Measurements from ENCODE around the gene C9orf50.

C9orf50 gene

GRCh38 chr9:129626625-129627284 lies 5.9 kb upstream of the C9orf50 start:
- H3K36me3 ChIP-seq (ENCODE audit: insufficient read depth, low read length), result no peaks in the 10 kb centered on the region
- H3K4me3 ChIP-seq (ENCODE audit: low read depth in 1 of 2, low read length in 2 of 2), result peak overlapping the region; percentile 35 to 99
- H3K9ac ChIP-seq (ENCODE audit: low read length), result peak overlapping the region; percentile 96
- H3K27me3 ChIP-seq (ENCODE audit: control insufficient read depth in 1 of 2, insufficient read depth in 2 of 2, low read length in 2 of 2), result no peaks in the 10 kb centered on the region
- peak overlapping the region; percentile 38 for H3K27ac ChIP-seq (ENCODE audit: low read depth, low read length)
- H3K9me3 ChIP-seq (ENCODE audit: low read length), result no peaks in the 10 kb centered on the region
- H3K4me1 ChIP-seq (ENCODE audit: insufficient read depth, low read length), result peaks cover 36% of the 10 kb centered on the region

DNA sequence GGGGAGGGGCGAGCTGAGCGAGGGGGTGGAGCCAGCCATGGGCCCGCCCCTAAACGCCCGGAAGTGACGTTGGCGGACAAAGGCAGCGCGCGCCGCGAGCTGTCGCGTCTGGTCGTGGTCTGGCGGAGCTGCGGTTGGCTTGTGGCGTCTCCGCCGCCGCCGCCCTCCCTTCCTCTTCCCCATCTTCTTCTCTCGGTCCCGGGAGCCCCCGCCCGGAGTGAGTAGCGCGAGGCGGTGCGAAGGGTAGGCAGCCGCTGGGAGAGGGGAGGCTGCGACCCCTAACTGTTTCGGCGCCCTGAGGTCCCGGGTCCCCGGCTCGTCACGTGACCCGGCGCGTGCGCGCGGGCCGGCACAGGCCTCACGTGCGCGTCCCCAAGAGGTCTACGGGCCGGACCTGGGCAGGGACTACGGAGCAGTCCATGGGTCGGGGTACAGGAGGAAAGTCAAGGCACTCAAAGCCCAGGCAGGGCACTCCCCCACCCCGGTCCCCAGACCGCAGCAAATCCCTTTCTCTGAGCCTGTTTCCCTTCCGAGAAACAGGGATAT lies 5.3 kb upstream of the C9orf50 start, which contains the start of gene NTMT1:
TSS of gene NTMT1 (plus strand) at position 85 of the 546 bp plus-strand sequence. CDS start 6,541 bp downstream, outside the sequence.
- Histone ChIP-seq H3K4me3 (ENCODE audit: low read depth in 1 of 2, low read length in 2 of 2) (peak within 1 kb of the TSS; percentile 35 to 99), H3K27ac (ENCODE audit: low read depth, low read length) (peak within 1 kb of the TSS; percentile 38), H3K9me3 (ENCODE audit: low read length) (no peaks in the 10 kb centered on the region), H3K36me3 (ENCODE audit: insufficient read depth, low read length) (no peaks in the 10 kb centered on the region), H3K4me1 (ENCODE audit: insufficient read depth, low read length) (peaks cover 33% of the 10 kb centered on the region), H3K27me3 (ENCODE audit: control insufficient read depth in 1 of 2, insufficient read depth in 2 of 2, low read length in 2 of 2) (no peaks in the 10 kb centered on the region), H3K9ac (ENCODE audit: low read length) (peak within 1 kb of the TSS; percentile 96)

DNA sequence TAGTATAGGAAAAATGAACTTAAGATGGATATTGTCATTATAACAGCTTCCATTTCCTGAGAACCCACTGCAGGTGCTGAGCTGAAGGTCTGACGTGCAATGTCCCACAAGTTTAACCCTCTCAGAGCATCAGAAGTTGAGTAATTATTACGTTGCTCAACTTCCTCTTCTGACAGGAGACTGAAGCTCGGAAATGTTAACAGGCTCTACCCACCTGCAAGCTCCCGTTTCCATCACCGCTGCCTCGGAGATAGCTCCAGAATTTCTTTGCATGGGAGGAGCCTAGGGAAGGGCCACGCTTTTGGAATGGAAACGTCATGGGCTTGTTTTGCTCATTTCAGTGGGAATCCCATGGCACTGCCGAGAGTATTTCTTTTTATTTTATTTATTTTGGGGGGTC lies 4.0 kb upstream of the C9orf50 start:
- H3K4me3 ChIP-seq (ENCODE audit: low read depth in 1 of 2, low read length in 2 of 2), result no peak overlapping the region
- no peak overlapping the region for H3K27ac ChIP-seq (ENCODE audit: low read depth, low read length)
- peaks cover 0 to 3% of the 10 kb centered on the region in 2 donors for H3K27me3 ChIP-seq (ENCODE audit: control insufficient read depth in 1 of 2, insufficient read depth in 2 of 2, low read length in 2 of 2)
- peaks cover 31% of the 10 kb centered on the region for H3K4me1 ChIP-seq (ENCODE audit: insufficient read depth, low read length)
- H3K9me3 ChIP-seq (ENCODE audit: low read length), result no peaks in the 10 kb centered on the region
- H3K9ac ChIP-seq (ENCODE audit: low read length), result no peak overlapping the region
- H3K36me3 ChIP-seq (ENCODE audit: insufficient read depth, low read length), result no peaks in the 10 kb centered on the region

DNA sequence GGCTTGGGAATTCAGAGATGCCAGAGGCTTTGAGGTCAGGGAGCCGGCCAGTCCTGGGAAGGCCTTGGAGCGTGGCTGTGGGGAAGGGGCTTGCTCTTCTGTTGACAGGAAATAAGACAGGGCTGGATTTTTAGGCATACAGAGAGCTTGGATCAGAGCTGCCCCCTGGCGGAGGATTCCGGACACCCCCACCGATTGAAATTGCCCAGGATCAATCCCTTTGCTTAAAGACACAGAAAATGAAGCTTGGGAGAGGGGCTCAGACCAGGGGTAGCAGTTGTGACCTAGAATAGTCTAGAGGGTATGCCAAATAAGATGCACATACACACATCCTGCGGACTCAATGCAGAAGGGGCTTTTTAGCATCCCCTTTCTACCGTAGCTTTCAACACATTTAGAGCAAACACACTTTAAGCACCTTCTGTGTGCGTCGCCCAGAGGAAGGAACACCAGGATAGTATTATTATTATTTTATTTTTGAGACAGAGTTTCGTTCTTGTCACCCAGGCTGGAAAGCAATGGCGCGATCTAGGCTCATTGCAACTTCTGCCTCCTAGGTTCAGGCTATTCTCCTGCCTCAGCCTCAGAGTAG lies 3.4 kb upstream of the C9orf50 start:
- no peak overlapping the region for H3K9ac ChIP-seq (ENCODE audit: low read length)
- H3K27ac ChIP-seq (ENCODE audit: low read depth, low read length), result no peak overlapping the region
- H3K9me3 ChIP-seq (ENCODE audit: low read length), result no peaks in the 10 kb centered on the region
- peaks cover 31% of the 10 kb centered on the region for H3K4me1 ChIP-seq (ENCODE audit: insufficient read depth, low read length)
- peaks cover 0 to 3% of the 10 kb centered on the region in 2 donors for H3K27me3 ChIP-seq (ENCODE audit: control insufficient read depth in 1 of 2, insufficient read depth in 2 of 2, low read length in 2 of 2)
- no peak overlapping the region for H3K4me3 ChIP-seq (ENCODE audit: low read depth in 1 of 2, low read length in 2 of 2)
- no peaks in the 10 kb centered on the region for H3K36me3 ChIP-seq (ENCODE audit: insufficient read depth, low read length)

GRCh38 chr9:129623331-129623730 lies 2.4 kb upstream of the C9orf50 start:
- no peak overlapping the region for H3K4me3 ChIP-seq (ENCODE audit: low read depth in 1 of 2, low read length in 2 of 2)
- no peaks in the 10 kb centered on the region for H3K9me3 ChIP-seq (ENCODE audit: low read length)
- peaks cover 28% of the 10 kb centered on the region for H3K4me1 ChIP-seq (ENCODE audit: insufficient read depth, low read length)
- peaks cover 0 to 3% of the 10 kb centered on the region in 2 donors for H3K27me3 ChIP-seq (ENCODE audit: control insufficient read depth in 1 of 2, insufficient read depth in 2 of 2, low read length in 2 of 2)
- H3K36me3 ChIP-seq (ENCODE audit: insufficient read depth, low read length), result no peaks in the 10 kb centered on the region
- H3K9ac ChIP-seq (ENCODE audit: low read length), result no peak overlapping the region
- no peak overlapping the region for H3K27ac ChIP-seq (ENCODE audit: low read depth, low read length)

GRCh38 chr9:129619787-129620668 lies 873 bp downstream of the C9orf50 start:
- Histone ChIP-seq H3K9me3 (ENCODE audit: low read length) (no peaks in the 10 kb centered on the region), H3K4me3 (ENCODE audit: low read depth in 1 of 2, low read length in 2 of 2) (peak overlapping the region; percentile 45 to 55), H3K27ac (ENCODE audit: low read depth, low read length) (no peak overlapping the region), H3K27me3 (ENCODE audit: control insufficient read depth in 1 of 2, insufficient read depth in 2 of 2, low read length in 2 of 2) (peaks cover 0 to 3% of the 10 kb centered on the region in 2 donors), H3K36me3 (ENCODE audit: insufficient read depth, low read length) (no peaks in the 10 kb centered on the region), H3K9ac (ENCODE audit: low read length) (no peak overlapping the region), H3K4me1 (ENCODE audit: insufficient read depth, low read length) (peaks cover 9% of the 10 kb centered on the region)

DNA sequence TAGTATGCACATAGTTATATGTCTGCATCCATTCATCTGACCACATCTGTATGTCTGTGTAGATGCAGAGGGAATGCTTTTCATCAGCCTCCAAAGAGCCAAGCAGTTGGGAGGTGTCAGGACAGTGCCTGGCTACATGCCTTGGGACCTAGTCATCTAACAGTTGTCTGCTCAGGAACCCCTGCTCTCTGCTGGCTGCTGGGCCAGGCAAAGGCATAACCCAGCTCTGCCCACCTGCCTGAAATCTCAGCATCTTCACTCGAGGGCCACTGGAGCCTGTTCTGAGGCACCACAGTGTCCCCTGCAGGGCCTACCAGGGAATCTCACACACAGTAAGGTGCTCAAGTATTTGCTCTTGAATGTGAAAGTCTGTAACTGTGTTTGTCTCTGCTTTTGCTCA lies 3.7 kb downstream of the C9orf50 start:
- H3K36me3 ChIP-seq (ENCODE audit: insufficient read depth, low read length), result no peaks in the 10 kb centered on the region
- no peak overlapping the region for H3K4me3 ChIP-seq (ENCODE audit: low read depth in 1 of 2, low read length in 2 of 2)
- no peaks in the 10 kb centered on the region for H3K9me3 ChIP-seq (ENCODE audit: low read length)
- no peak overlapping the region for H3K9ac ChIP-seq (ENCODE audit: low read length)
- no peak overlapping the region for H3K27ac ChIP-seq (ENCODE audit: low read depth, low read length)
- H3K27me3 ChIP-seq (ENCODE audit: control insufficient read depth in 1 of 2, insufficient read depth in 2 of 2, low read length in 2 of 2), result peaks cover 0 to 3% of the 10 kb centered on the region in 2 donors
- H3K4me1 ChIP-seq (ENCODE audit: insufficient read depth, low read length), result peaks cover 6% of the 10 kb centered on the region

DNA sequence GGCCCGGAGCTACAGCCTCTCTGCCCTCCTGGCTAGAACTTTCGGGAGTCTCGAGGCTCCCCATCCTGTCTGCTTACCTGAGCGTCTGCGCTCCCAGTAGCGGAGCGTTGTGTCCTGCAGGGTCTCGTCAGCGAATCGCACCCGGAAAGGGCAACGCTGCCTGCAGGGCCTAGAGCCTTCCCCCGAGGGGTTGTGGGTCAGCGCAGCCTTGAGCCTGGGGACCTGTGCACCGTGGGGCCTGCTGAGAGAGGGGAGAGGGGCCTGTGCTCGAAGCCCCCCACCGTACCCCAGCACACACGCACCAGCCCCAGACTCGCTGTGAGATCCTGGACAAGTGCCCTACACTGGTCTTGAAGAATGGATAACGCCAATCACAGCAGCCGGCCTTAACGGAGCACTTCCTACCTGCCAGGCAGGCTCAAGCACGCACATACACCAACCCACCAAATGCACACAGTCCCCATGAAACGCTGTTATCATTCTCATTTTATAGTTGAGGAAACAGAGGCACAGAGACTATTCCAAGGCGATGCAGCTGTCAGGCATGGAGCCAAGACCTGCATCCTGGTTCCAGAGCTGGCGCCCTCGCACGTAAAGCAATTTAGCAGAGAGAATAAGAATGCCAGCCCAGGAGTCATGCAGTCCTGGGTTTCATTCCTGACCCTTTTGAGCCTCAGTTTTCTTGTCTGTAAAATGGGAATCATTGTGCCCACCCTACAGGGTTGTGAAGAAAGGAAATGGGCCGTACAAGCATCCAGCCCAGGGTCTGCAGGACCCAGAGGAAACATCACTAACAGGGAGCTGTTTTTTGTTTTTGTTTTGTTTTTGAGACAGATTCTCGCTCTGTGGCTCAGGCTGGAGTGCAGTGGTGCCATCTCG lies 5.3 kb downstream of the C9orf50 start:
- Histone ChIP-seq H3K4me3 (ENCODE audit: low read depth in 1 of 2, low read length in 2 of 2) (no peak overlapping the region), H3K4me1 (ENCODE audit: insufficient read depth, low read length) (peaks cover 10% of the 10 kb centered on the region), H3K27ac (ENCODE audit: low read depth, low read length) (no peak overlapping the region), H3K36me3 (ENCODE audit: insufficient read depth, low read length) (no peaks in the 10 kb centered on the region), H3K9me3 (ENCODE audit: low read length) (no peaks in the 10 kb centered on the region), H3K9ac (ENCODE audit: low read length) (no peak overlapping the region), H3K27me3 (ENCODE audit: control insufficient read depth in 1 of 2, insufficient read depth in 2 of 2, low read length in 2 of 2) (no peaks in the 10 kb centered on the region)

- Histone ChIP-seq H3K27ac (ENCODE audit: low read depth, low read length) (no peak overlapping the region), H3K9me3 (ENCODE audit: low read length) (no peaks in the 10 kb centered on the region), H3K4me1 (ENCODE audit: insufficient read depth, low read length) (peaks cover 9% of the 10 kb centered on the region), H3K27me3 (ENCODE audit: control insufficient read depth in 1 of 2, insufficient read depth in 2 of 2, low read length in 2 of 2) (no peaks in the 10 kb centered on the region), H3K9ac (ENCODE audit: low read length) (no peak overlapping the region), H3K4me3 (ENCODE audit: low read depth in 1 of 2, low read length in 2 of 2) (no peak overlapping the region), H3K36me3 (ENCODE audit: insufficient read depth, low read length) (no peaks in the 10 kb centered on the region)
These were observed 6.0 kb downstream of the C9orf50 start for GRCh38 chr9:129614932-129615331.

DNA sequence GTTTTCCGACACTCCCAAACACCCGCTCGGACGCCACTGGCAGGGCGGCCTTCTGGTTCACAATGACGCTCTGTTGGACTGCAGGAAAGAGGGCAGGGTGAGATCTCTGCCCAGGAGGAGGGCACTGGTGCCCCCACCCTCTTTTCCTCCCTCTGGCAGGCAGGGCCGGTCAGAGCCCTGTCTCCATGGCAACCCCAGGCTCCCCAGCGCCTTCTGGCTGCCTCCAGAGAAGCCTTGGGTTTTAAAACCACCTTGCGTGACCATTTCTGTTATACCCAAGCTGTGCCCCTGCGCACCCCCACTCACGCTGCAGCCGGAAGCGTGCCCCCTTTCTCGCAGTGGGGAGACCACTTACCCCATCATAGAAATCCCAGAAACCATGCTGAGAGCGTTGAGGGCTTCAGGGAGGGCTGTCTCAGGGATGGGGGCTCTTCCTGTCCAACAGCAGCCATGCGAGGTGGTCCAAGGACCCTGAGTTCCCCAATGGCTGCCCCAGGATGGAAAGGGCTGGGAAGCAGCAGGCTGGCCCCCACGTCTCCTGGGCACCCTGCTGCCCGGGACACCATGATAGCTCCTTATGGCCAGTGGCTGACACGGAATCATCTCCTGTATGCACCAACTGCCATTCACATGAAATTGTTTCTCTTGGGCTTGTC lies 7.3 kb downstream of the C9orf50 start:
- H3K36me3 ChIP-seq (ENCODE audit: insufficient read depth, low read length), result no peaks in the 10 kb centered on the region
- H3K9ac ChIP-seq (ENCODE audit: low read length), result no peak overlapping the region
- no peaks in the 10 kb centered on the region for H3K9me3 ChIP-seq (ENCODE audit: low read length)
- no peaks in the 10 kb centered on the region for H3K27me3 ChIP-seq (ENCODE audit: control insufficient read depth in 1 of 2, insufficient read depth in 2 of 2, low read length in 2 of 2)
- H3K4me1 ChIP-seq (ENCODE audit: insufficient read depth, low read length), result peaks cover 19% of the 10 kb centered on the region
- H3K27ac ChIP-seq (ENCODE audit: low read depth, low read length), result no peak overlapping the region
- no peak overlapping the region for H3K4me3 ChIP-seq (ENCODE audit: low read depth in 1 of 2, low read length in 2 of 2)

Data from muscle layer of colon (tissue), 2 donors.